Measurements from ENCODE around the gene BRPF3.

Gene BRPF3

GRCh38 chr6:36272234-36272633 is 75.7 kb downstream of the BRPF3 start:
- no peak for DNase-seq

GRCh38 chr6:36273067-36273466 is 76.5 kb downstream of the BRPF3 start:
- DNase-seq = no peak

- DNase-seq = no peak
Measured at GRCh38 chr6:36273802-36274514, 77.4 kb downstream of the BRPF3 start.

- no peak for DNase-seq
Measured at GRCh38 chr6:36276581-36277536, 80.3 kb downstream of the BRPF3 start.

- DNase-seq = no peak
Measured at GRCh38 chr6:36277946-36278470, 81.5 kb downstream of the BRPF3 start.

GRCh38 chr6:36280467-36280866 is 83.9 kb downstream of the BRPF3 start:
- no peak for DNase-seq

- no peak for DNase-seq
Measured at GRCh38 chr6:36280983-36281382, 84.4 kb downstream of the BRPF3 start.
